ENCODE data around the gene RAB1B.

RAB1B gene

GRCh38 chr11:66263785-66264184 lies 4.7 kb upstream of the RAB1B start:
- Histone ChIP-seq H3K36me3 (replicated peaks; ENCODE audit: low read depth, low read length) (peaks cover 25% of the 10 kb centered on the region), H3K27me3 (ENCODE audit: low read depth, low read length) (no peaks in the 10 kb centered on the region), H3K27ac (ENCODE audit: low read length) (no peak overlapping the region), H3K79me2 (ENCODE audit: low read length) (peaks cover 8% of the 10 kb centered on the region), H3K4me1 (ENCODE audit: low read length) (peaks cover 3% of the 10 kb centered on the region), H4K20me1 (ENCODE audit: insufficient read depth, low read length) (no peaks in the 10 kb centered on the region), H2AFZ (ENCODE audit: low read depth, low read length) (no peak overlapping the region), H3K9ac (ENCODE audit: low read length) (no peak overlapping the region), H3K9me3 (ENCODE audit: insufficient read depth, low read length) (no peaks in the 10 kb centered on the region), H3K4me2 (ENCODE audit: low read length) (no peak overlapping the region), H3K4me3 (ENCODE audit: low read length) (no peak overlapping the region)
- TF ChIP-seq EZH2phosphoT487 (IDR thresholded peaks at IDR 0.05; ENCODE audit: low read depth) = no peak
- no peak for TF ChIP-seq CTCF (IDR thresholded peaks at IDR 0.05; ENCODE audit: low read depth, low read length)

GRCh38 chr11:66264383-66264782 lies 4.1 kb upstream of the RAB1B start:
- no peaks in the 10 kb centered on the region for H3K27me3 ChIP-seq (ENCODE audit: low read depth, low read length)

GRCh38 chr11:66264914-66265313 lies 3.5 kb upstream of the RAB1B start:
- Histone ChIP-seq H3K36me3 (replicated peaks; ENCODE audit: low read depth, low read length) (peaks cover 16% of the 10 kb centered on the region), H3K4me1 (ENCODE audit: low read length) (peaks cover 7% of the 10 kb centered on the region), H4K20me1 (ENCODE audit: insufficient read depth, low read length) (peaks cover 3% of the 10 kb centered on the region; the same call in 1 of the 2 replicates), H2AFZ (ENCODE audit: low read depth, low read length) (no peak overlapping the region), H3K9me3 (ENCODE audit: insufficient read depth, low read length) (no peaks in the 10 kb centered on the region), H3K4me2 (ENCODE audit: low read length) (no peak overlapping the region), H3K27me3 (ENCODE audit: low read depth, low read length) (no peaks in the 10 kb centered on the region), H3K27ac (ENCODE audit: low read length) (no peak overlapping the region), H3K4me3 (ENCODE audit: low read length) (no peak overlapping the region), H3K9ac (ENCODE audit: low read length) (no peak overlapping the region), H3K79me2 (ENCODE audit: low read length) (peaks cover 13% of the 10 kb centered on the region)
- TF ChIP-seq EZH2phosphoT487 (IDR thresholded peaks at IDR 0.05; ENCODE audit: low read depth) (no peak), CTCF (IDR thresholded peaks at IDR 0.05; ENCODE audit: low read depth, low read length) (peak; percentile 64)

More at GRCh38 chr11:66264383-66264782, 4.1 kb upstream of the RAB1B start:
- H3K79me2 ChIP-seq (ENCODE audit: low read length) = peaks cover 8% of the 10 kb centered on the region
- no peak overlapping the region for H3K4me2 ChIP-seq (ENCODE audit: low read length)
- H3K36me3 ChIP-seq (replicated peaks; ENCODE audit: low read depth, low read length) = peaks cover 21% of the 10 kb centered on the region
- no peak overlapping the region for H3K4me3 ChIP-seq (ENCODE audit: low read length)
- H3K9ac ChIP-seq (ENCODE audit: low read length) = no peak overlapping the region
- H3K27ac ChIP-seq (ENCODE audit: low read length) = no peak overlapping the region
- H4K20me1 ChIP-seq (ENCODE audit: insufficient read depth, low read length) = no peaks in the 10 kb centered on the region
- no peak for TF ChIP-seq EZH2phosphoT487 (IDR thresholded peaks at IDR 0.05; ENCODE audit: low read depth)
- no peak overlapping the region for H2AFZ ChIP-seq (ENCODE audit: low read depth, low read length)
- H3K9me3 ChIP-seq (ENCODE audit: insufficient read depth, low read length) = no peaks in the 10 kb centered on the region
- H3K4me1 ChIP-seq (ENCODE audit: low read length) = peaks cover 1% of the 10 kb centered on the region

GRCh38 chr11:66265531-66266377 lies 2.7 kb upstream of the RAB1B start:
- Histone ChIP-seq H2AFZ (ENCODE audit: low read depth, low read length) (no peak overlapping the region), H3K9ac (ENCODE audit: low read length) (no peak overlapping the region), H3K79me2 (ENCODE audit: low read length) (peaks cover 21% of the 10 kb centered on the region), H3K4me3 (ENCODE audit: low read length) (no peak overlapping the region), H3K9me3 (ENCODE audit: insufficient read depth, low read length) (no peaks in the 10 kb centered on the region), H3K4me2 (ENCODE audit: low read length) (no peak overlapping the region), H3K27me3 (ENCODE audit: low read depth, low read length) (no peaks in the 10 kb centered on the region), H3K4me1 (ENCODE audit: low read length) (peaks cover 7% of the 10 kb centered on the region), H3K36me3 (replicated peaks; ENCODE audit: low read depth, low read length) (peaks cover 14% of the 10 kb centered on the region), H3K27ac (ENCODE audit: low read length) (no peak overlapping the region), H4K20me1 (ENCODE audit: insufficient read depth, low read length) (peaks cover 9% of the 10 kb centered on the region)
- TF ChIP-seq CTCF (IDR thresholded peaks at IDR 0.05; ENCODE audit: low read depth, low read length) = no peak
- no peak for TF ChIP-seq EZH2phosphoT487 (IDR thresholded peaks at IDR 0.05; ENCODE audit: low read depth)
